HL-60 (cell line): Measurements from ENCODE around the gene GBGT1.

Source experiments
- DNase-seq, 2 experiments: peaks; one replicate each; pipeline ENCODE4 v3.0.0-alpha.2; 2010 to 2020; ENCODE audit warnings: low read depth in 1 of 2, low spot score in 1 of 2
- H3K27ac ChIP-seq: fragments of 250-450 bp; sonication (Bioruptor Pico); replicated peaks from 2 replicates; pipeline ENCODE4 v1.5.1; 2020; ENCODE audit warnings: mild to moderate bottlenecking, moderate library complexity
- H3K27me3 ChIP-seq: fragments of 250-450 bp; sonication (Bioruptor Pico); 2 replicates; pipeline ENCODE4 v1.5.1; 2021; ENCODE audit warnings: mild to moderate bottlenecking, moderate library complexity; ENCODE audit not compliant: insufficient read depth, poor library complexity, severe bottlenecking
- H3K4me3 ChIP-seq: replicated peaks from 2 replicates; pipeline ENCODE4 v1.5.1; 2011; ENCODE audit warnings: mild to moderate bottlenecking, control low read depth, low read length; ENCODE audit not compliant: insufficient read depth
- GABPA ChIP-seq: IDR thresholded peaks from 2 replicates; pipeline ENCODE4 v1.6.1; 2012; ENCODE audit warnings: low read depth
- POLR2AphosphoS5 ChIP-seq: IDR thresholded peaks from 2 replicates; pipeline ENCODE4 v1.6.1; 2012; ENCODE audit warnings: low read depth
- SPI1 ChIP-seq: IDR thresholded peaks from 2 replicates; pipeline ENCODE4 v1.6.1; 2012; ENCODE audit warnings: low read depth, mild to moderate bottlenecking, borderline replicate concordance
- TF ChIP-seq, protein P1 (sequence below): IDR thresholded peaks from one replicate; pipeline ENCODE4 v1.5.1; 2011; ENCODE audit warnings: low read length, control low read depth, inconsistent platforms; ENCODE audit not compliant: insufficient read depth
- TF ChIP-seq, protein P2 (sequence below): IDR thresholded peaks from 2 replicates; pipeline ENCODE4 v1.6.1; 2012; ENCODE audit warnings: low read depth; ENCODE audit not compliant: insufficient replicate concordance

GBGT1 gene

DNA sequence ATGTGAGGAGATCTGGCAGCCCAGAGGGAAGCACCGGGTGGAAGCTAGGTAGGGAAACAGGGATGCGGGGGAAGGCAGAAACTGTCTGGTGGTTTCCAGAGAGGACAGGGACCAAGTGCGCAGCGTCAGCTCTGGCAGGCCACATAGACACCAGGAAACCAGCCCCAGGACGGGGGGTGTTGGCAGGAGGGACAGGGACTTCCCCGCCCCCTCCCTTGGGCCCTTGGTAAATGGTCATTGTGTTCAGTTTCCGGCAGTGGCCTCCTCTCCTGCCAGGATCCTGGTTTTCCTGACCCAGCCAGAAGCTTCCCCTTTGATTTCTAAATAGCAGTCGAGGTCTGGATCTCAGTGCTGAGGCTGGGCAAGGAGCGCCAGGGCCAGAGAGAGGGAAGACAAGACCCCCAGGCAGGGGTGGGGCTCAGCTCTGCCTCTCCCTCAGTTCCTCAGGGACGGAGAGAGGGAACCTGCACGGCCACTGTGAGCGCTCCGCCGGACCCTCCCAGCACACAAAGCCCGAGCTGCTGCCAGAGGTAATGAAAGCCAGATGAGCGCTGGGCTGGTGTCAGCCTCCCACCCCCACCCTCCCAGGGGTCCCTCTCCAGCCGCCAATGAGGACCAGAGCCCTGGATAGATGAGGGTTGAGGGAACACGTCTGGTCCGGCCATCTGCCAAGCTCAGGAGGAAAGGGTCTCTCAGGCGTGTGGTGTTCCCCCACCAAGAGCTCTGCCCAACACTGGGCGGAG is 44.4 kb downstream of the GBGT1 start:
- Histone ChIP-seq H3K4me3 (peak overlapping the region; percentile 62), H3K27me3 (no peaks in the 10 kb centered on the region), H3K27ac (no peak overlapping the region)
- no peak for TF ChIP-seq SPI1
- no peak for TF ChIP-seq POLR2AphosphoS5
- TF ChIP-seq, protein P1, sequence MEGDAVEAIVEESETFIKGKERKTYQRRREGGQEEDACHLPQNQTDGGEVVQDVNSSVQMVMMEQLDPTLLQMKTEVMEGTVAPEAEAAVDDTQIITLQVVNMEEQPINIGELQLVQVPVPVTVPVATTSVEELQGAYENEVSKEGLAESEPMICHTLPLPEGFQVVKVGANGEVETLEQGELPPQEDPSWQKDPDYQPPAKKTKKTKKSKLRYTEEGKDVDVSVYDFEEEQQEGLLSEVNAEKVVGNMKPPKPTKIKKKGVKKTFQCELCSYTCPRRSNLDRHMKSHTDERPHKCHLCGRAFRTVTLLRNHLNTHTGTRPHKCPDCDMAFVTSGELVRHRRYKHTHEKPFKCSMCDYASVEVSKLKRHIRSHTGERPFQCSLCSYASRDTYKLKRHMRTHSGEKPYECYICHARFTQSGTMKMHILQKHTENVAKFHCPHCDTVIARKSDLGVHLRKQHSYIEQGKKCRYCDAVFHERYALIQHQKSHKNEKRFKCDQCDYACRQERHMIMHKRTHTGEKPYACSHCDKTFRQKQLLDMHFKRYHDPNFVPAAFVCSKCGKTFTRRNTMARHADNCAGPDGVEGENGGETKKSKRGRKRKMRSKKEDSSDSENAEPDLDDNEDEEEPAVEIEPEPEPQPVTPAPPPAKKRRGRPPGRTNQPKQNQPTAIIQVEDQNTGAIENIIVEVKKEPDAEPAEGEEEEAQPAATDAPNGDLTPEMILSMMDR, result no peak
- TF ChIP-seq GABPA, result no peak
- TF ChIP-seq, protein P2, sequence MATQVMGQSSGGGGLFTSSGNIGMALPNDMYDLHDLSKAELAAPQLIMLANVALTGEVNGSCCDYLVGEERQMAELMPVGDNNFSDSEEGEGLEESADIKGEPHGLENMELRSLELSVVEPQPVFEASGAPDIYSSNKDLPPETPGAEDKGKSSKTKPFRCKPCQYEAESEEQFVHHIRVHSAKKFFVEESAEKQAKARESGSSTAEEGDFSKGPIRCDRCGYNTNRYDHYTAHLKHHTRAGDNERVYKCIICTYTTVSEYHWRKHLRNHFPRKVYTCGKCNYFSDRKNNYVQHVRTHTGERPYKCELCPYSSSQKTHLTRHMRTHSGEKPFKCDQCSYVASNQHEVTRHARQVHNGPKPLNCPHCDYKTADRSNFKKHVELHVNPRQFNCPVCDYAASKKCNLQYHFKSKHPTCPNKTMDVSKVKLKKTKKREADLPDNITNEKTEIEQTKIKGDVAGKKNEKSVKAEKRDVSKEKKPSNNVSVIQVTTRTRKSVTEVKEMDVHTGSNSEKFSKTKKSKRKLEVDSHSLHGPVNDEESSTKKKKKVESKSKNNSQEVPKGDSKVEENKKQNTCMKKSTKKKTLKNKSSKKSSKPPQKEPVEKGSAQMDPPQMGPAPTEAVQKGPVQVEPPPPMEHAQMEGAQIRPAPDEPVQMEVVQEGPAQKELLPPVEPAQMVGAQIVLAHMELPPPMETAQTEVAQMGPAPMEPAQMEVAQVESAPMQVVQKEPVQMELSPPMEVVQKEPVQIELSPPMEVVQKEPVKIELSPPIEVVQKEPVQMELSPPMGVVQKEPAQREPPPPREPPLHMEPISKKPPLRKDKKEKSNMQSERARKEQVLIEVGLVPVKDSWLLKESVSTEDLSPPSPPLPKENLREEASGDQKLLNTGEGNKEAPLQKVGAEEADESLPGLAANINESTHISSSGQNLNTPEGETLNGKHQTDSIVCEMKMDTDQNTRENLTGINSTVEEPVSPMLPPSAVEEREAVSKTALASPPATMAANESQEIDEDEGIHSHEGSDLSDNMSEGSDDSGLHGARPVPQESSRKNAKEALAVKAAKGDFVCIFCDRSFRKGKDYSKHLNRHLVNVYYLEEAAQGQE, result no peak
- DNase-seq, result no peak

DNA sequence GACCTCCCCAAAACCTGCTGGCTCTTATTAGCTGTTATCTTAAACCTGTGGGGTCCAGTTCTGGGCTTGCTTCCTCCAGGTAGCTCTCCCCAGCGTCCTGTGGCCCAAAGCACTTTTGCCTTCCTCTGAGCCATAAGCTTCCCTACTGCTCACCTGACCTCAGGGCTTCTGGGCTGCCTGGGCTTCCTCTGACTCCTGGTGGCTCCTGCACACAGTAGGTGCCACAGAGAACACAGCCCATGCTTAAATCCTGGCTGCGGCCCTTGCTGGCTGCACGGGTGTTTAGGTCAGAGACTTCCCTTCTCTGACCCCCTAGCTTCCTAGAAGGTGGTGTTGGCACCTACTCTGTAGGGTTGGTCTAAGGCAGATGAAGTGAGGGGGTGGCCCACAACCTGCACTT is 45.1 kb downstream of the GBGT1 start:
- no peak overlapping the region for H3K27ac ChIP-seq
- H3K4me3 ChIP-seq, result no peak overlapping the region
- no peak for DNase-seq
- no peak for TF ChIP-seq POLR2AphosphoS5
- TF ChIP-seq, protein P2, result no peak
- TF ChIP-seq, protein P1, result no peak
- no peak for TF ChIP-seq SPI1
- TF ChIP-seq GABPA, result no peak
- H3K27me3 ChIP-seq, result no peaks in the 10 kb centered on the region

DNA sequence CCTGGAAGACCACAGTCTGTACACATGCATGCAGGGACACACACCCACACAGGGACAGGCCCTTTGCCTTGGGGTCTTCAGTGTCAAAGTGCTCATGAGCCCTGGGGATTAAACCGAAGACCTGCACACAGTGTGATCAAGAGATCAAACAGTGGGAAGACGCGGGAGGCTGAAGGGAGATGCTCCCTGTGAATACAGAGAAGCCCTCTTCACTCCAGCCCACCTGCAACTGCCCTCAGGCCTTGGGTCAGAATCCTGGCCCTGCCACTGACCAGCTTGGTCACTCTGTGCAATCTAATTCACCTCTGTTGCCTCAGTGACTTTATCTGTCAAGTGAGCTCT is 45.6 kb downstream of the GBGT1 start:
- no peak for DNase-seq
- Histone ChIP-seq H3K27ac (no peak overlapping the region), H3K27me3 (no peaks in the 10 kb centered on the region), H3K4me3 (no peak overlapping the region)
- TF ChIP-seq, protein P2, result no peak
- no peak for TF ChIP-seq GABPA
- TF ChIP-seq SPI1, result no peak
- TF ChIP-seq, protein P1, result no peak
- no peak for TF ChIP-seq POLR2AphosphoS5
